HCT116 (cell line): ENCODE data around the gene PLK5.
"Not testable (repeated sequence)": the region's sequence is repeated elsewhere in the genome, so short reads cannot be mapped to it uniquely, and the experiment has no call there.

Experiments used
- CTCF ChIP-seq, 3 experiments: fragments of 200-600 bp in 1 of 3; sonication (generic) in 1 of 3; IDR thresholded peaks in 2 of 3; conservative IDR thresholded peaks in 1 of 3; 2 replicates each; pipeline ENCODE4 v1.5.1; 2012 to 2017; ENCODE audit warnings: low read depth in 2 of 3, low read length in 2 of 3, antibody characterized with exemption in 1 of 3, borderline replicate concordance in 1 of 3, control low read depth in 1 of 3, mild to moderate bottlenecking in 1 of 3, mixed read lengths in 1 of 3, mixed run types in 1 of 3, moderate library complexity in 1 of 3; ENCODE audit not compliant: insufficient read depth in 1 of 3
- POLR2A ChIP-seq: IDR thresholded peaks from 2 replicates; pipeline ENCODE4 v1.7.0; 2011; ENCODE audit warnings: borderline replicate concordance; ENCODE audit not compliant: insufficient read depth, insufficient read length; ENCODE audit errors: extremely low read depth

- not testable (repeated sequence) for TF ChIP-seq POLR2A; CTCF (IDR thresholded peaks at IDR 0.05 in 2 of 3, conservative IDR thresholded peaks at IDR 0.05 in 1 of 3; ENCODE audit: borderline replicate concordance in 1 of 3, insufficient read depth in 1 of 3, low read depth in 2 of 3, low read length in 2 of 3)
Observed at GRCh38 chr19:1477056-1477455, 46.8 kb upstream of the PLK5 start.
